ENCODE measurements around the gene PITPNC1.

GRCh38 chr17:67479148-67479547, 102.1 kb downstream of the PITPNC1 start:
- TF ChIP-seq TAF1 (IDR thresholded peaks at IDR 0.05; ENCODE audit: borderline replicate concordance, insufficient read depth, low read length) (no peak), POLR2AphosphoS5 (IDR thresholded peaks at IDR 0.05; ENCODE audit: low read depth, low read length) (no peak)
- TF ChIP-seq, protein P1, sequence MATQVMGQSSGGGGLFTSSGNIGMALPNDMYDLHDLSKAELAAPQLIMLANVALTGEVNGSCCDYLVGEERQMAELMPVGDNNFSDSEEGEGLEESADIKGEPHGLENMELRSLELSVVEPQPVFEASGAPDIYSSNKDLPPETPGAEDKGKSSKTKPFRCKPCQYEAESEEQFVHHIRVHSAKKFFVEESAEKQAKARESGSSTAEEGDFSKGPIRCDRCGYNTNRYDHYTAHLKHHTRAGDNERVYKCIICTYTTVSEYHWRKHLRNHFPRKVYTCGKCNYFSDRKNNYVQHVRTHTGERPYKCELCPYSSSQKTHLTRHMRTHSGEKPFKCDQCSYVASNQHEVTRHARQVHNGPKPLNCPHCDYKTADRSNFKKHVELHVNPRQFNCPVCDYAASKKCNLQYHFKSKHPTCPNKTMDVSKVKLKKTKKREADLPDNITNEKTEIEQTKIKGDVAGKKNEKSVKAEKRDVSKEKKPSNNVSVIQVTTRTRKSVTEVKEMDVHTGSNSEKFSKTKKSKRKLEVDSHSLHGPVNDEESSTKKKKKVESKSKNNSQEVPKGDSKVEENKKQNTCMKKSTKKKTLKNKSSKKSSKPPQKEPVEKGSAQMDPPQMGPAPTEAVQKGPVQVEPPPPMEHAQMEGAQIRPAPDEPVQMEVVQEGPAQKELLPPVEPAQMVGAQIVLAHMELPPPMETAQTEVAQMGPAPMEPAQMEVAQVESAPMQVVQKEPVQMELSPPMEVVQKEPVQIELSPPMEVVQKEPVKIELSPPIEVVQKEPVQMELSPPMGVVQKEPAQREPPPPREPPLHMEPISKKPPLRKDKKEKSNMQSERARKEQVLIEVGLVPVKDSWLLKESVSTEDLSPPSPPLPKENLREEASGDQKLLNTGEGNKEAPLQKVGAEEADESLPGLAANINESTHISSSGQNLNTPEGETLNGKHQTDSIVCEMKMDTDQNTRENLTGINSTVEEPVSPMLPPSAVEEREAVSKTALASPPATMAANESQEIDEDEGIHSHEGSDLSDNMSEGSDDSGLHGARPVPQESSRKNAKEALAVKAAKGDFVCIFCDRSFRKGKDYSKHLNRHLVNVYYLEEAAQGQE (IDR thresholded peaks at IDR 0.05; ENCODE audit: insufficient read depth in 1 of 2, low read depth in 2 of 2, low read length in 2 of 2), result no peak

Data from PFSK-1 (cell line).